HEK293 (cell line): ENCODE measurements around the gene ITGA5.

Experiments
- GLI4 ChIP-seq: fragments of 450-650 bp; formaldehyde crosslinking; IDR thresholded peaks from 2 replicates; pipeline ENCODE4 v1.5.1; 2016; ENCODE audit warnings: missing biosample characterization, missing genetic modification characterization
- HOXD13 ChIP-seq: sonication (generic); formaldehyde crosslinking; IDR thresholded peaks from 2 replicates; pipeline ENCODE4 v1.8.0; 2022; ENCODE audit warnings: missing genetic modification reagents, borderline replicate concordance
- KLF10 ChIP-seq: fragments of 450-650 bp; IDR thresholded peaks from 2 replicates; pipeline ENCODE4 v1.5.1; 2018; ENCODE audit warnings: missing biosample characterization, mild to moderate bottlenecking, missing genetic modification characterization
- MZF1 ChIP-seq: fragments of 450-650 bp; formaldehyde crosslinking; IDR thresholded peaks from 2 replicates; pipeline ENCODE4 v1.5.1; 2017; ENCODE audit warnings: missing biosample characterization, missing genetic modification characterization, borderline replicate concordance
- OVOL3 ChIP-seq: fragments of 450-650 bp; formaldehyde crosslinking; IDR thresholded peaks from 2 replicates; pipeline ENCODE4 v1.5.1; 2016; ENCODE audit warnings: missing biosample characterization, missing genetic modification characterization
- PATZ1 ChIP-seq: fragments of 450-650 bp; formaldehyde crosslinking; IDR thresholded peaks from 2 replicates; pipeline ENCODE4 v1.5.1; 2016; ENCODE audit warnings: missing biosample characterization, missing genetic modification characterization
- PRDM2 ChIP-seq: fragments of 450-650 bp; formaldehyde crosslinking; IDR thresholded peaks from 2 replicates; pipeline ENCODE4 v1.5.1; 2016; ENCODE audit warnings: missing biosample characterization, missing genetic modification characterization, borderline replicate concordance
- PRDM6 ChIP-seq: fragments of 450-650 bp; formaldehyde crosslinking; IDR thresholded peaks from 2 replicates; pipeline ENCODE4 v1.5.1; 2017; ENCODE audit warnings: missing biosample characterization, missing genetic modification characterization
- SCRT1 ChIP-seq: fragments of 450-650 bp; formaldehyde crosslinking; IDR thresholded peaks from 2 replicates; pipeline ENCODE4 v1.5.1; 2016; ENCODE audit warnings: missing biosample characterization, missing genetic modification characterization, borderline replicate concordance
- SP3 ChIP-seq: fragments of 450-650 bp; formaldehyde crosslinking; IDR thresholded peaks from 2 replicates; pipeline ENCODE4 v1.5.1; 2016; ENCODE audit warnings: missing biosample characterization, missing genetic modification characterization
- ZBTB26 ChIP-seq: fragments of 450-650 bp; formaldehyde crosslinking; optimal IDR thresholded peaks from 2 replicates; pipeline ENCODE3; 2016; ENCODE audit warnings: missing biosample characterization, mild to moderate bottlenecking, missing genetic modification characterization
- ZFP69B ChIP-seq: fragments of 450-650 bp; formaldehyde crosslinking; IDR thresholded peaks from 2 replicates; pipeline ENCODE4 v1.5.1; 2016; ENCODE audit warnings: missing biosample characterization, missing genetic modification characterization
- ZNF112 ChIP-seq: fragments of 450-650 bp; formaldehyde crosslinking; IDR thresholded peaks from 2 replicates; pipeline ENCODE4 v1.5.0; 2017; ENCODE audit warnings: missing biosample characterization, missing genetic modification characterization
- ZNF133 ChIP-seq: fragments of 450-650 bp; formaldehyde crosslinking; IDR thresholded peaks from 2 replicates; pipeline ENCODE4 v1.5.1; 2016; ENCODE audit warnings: missing biosample characterization, missing genetic modification characterization
- ZNF18 ChIP-seq: fragments of 450-650 bp; formaldehyde crosslinking; IDR thresholded peaks from 2 replicates; pipeline ENCODE4 v1.5.1; 2016; ENCODE audit warnings: missing biosample characterization, missing genetic modification characterization
- ZNF221 ChIP-seq: fragments of 450-650 bp; formaldehyde crosslinking; IDR thresholded peaks from 2 replicates; pipeline ENCODE4 v1.5.1; 2017; ENCODE audit warnings: missing biosample characterization, missing genetic modification characterization, borderline replicate concordance
- ZNF239 ChIP-seq: fragments of 450-650 bp; formaldehyde crosslinking; IDR thresholded peaks from 2 replicates; pipeline ENCODE4 v1.5.1; 2016; ENCODE audit warnings: missing biosample characterization, missing genetic modification characterization
- ZNF24 ChIP-seq: fragments of 450-650 bp; formaldehyde crosslinking; IDR thresholded peaks from 2 replicates; pipeline ENCODE4 v1.5.1; 2016; ENCODE audit warnings: missing biosample characterization, missing genetic modification characterization
- ZNF513 ChIP-seq: fragments of 450-650 bp; IDR thresholded peaks from 2 replicates; pipeline ENCODE4 v1.5.1; 2018; ENCODE audit warnings: missing biosample characterization, missing genetic modification characterization
- ZNF558 ChIP-seq: fragments of 450-650 bp; formaldehyde crosslinking; IDR thresholded peaks from 2 replicates; pipeline ENCODE4 v1.5.1; 2016; ENCODE audit warnings: missing biosample characterization, missing genetic modification characterization
- ZNF561 ChIP-seq: fragments of 450-650 bp; IDR thresholded peaks from 2 replicates; pipeline ENCODE4 v1.5.1; 2018; ENCODE audit warnings: missing biosample characterization, missing genetic modification characterization, borderline replicate concordance
- ZNF707 ChIP-seq: fragments of 450-650 bp; formaldehyde crosslinking; IDR thresholded peaks from 2 replicates; pipeline ENCODE4 v1.5.1; 2016; ENCODE audit warnings: missing biosample characterization, missing genetic modification characterization
- ZNF837 ChIP-seq: fragments of 450-650 bp; formaldehyde crosslinking; IDR thresholded peaks from 2 replicates; pipeline ENCODE4 v1.5.1; 2016; ENCODE audit warnings: missing biosample characterization, missing genetic modification characterization
- ZSCAN16 ChIP-seq: fragments of 450-650 bp; formaldehyde crosslinking; IDR thresholded peaks from 2 replicates; pipeline ENCODE4 v1.5.1; 2016; ENCODE audit warnings: missing biosample characterization, missing genetic modification characterization
- ZSCAN30 ChIP-seq: fragments of 450-650 bp; IDR thresholded peaks from 2 replicates; pipeline ENCODE4 v1.5.1; 2018; ENCODE audit warnings: missing biosample characterization, mild to moderate bottlenecking, missing genetic modification characterization, moderate library complexity
- ZXDB ChIP-seq: fragments of 450-650 bp; formaldehyde crosslinking; IDR thresholded peaks from 2 replicates; pipeline ENCODE4 v1.5.1; 2016; ENCODE audit warnings: missing biosample characterization, missing genetic modification characterization

The ITGA5 gene

GRCh38 chr12:54368709-54369596, 50.1 kb downstream of the ITGA5 start (continued):
- TF ChIP-seq GLI4 (tag by site-specific recombination) (no peak), PRDM2 (tag by site-specific recombination) (no peak), ZSCAN16 (tag by site-specific recombination) (no peak), ZNF561 (0 out of 2 replicates have a peak, but pooled peaks have one; percentile 30), PRDM6 (tag by site-specific recombination) (no peak), ZSCAN30 (peak; percentile 17; the same call in 1 of the 2 replicates), SCRT1 (tag by site-specific recombination) (no peak), ZNF221 (tag by site-specific recombination) (no peak), ZNF18 (no peak), KLF10 (tag by site-specific recombination) (peak; percentile 68), ZNF24 (no peak; the same call in 1 of the 2 replicates), MZF1 (tag by site-specific recombination) (no peak), ZNF133 (tag by site-specific recombination) (no peak), ZNF837 (tag by site-specific recombination) (no peak), ZNF707 (tag by site-specific recombination) (no peak), ZNF513 (tag by site-specific recombination) (no peak), SP3 (tag by site-specific recombination) (no peak), ZFP69B (tag by site-specific recombination) (no peak), ZNF239 (tag by site-specific recombination) (no peak), OVOL3 (tag by site-specific recombination) (no peak), ZNF112 (tag by site-specific recombination) (no peak), ZNF558 (no peak), ZBTB26 (tag by site-specific recombination) (no peak), PATZ1 (tag by site-specific recombination) (peak; percentile 85; the same call in 1 of the 2 replicates), HOXD13 (CRISPR knock-in tag) (no peak), ZXDB (tag by site-specific recombination) (no peak)
